Measurements from ENCODE around the gene ZNF232. TPM values are rescaled to one million over a fixed set of nuclear protein-coding genes. Genes with fewer than 3 reads are reported as not detected.

The ZNF232 gene
- total and polyA plus RNA-seq, 2 of the 13 experiments (the other 11 are each of a cell fraction or from before 2014, with no cell fraction given) = 7.8 to 28.7 TPM

DNA sequence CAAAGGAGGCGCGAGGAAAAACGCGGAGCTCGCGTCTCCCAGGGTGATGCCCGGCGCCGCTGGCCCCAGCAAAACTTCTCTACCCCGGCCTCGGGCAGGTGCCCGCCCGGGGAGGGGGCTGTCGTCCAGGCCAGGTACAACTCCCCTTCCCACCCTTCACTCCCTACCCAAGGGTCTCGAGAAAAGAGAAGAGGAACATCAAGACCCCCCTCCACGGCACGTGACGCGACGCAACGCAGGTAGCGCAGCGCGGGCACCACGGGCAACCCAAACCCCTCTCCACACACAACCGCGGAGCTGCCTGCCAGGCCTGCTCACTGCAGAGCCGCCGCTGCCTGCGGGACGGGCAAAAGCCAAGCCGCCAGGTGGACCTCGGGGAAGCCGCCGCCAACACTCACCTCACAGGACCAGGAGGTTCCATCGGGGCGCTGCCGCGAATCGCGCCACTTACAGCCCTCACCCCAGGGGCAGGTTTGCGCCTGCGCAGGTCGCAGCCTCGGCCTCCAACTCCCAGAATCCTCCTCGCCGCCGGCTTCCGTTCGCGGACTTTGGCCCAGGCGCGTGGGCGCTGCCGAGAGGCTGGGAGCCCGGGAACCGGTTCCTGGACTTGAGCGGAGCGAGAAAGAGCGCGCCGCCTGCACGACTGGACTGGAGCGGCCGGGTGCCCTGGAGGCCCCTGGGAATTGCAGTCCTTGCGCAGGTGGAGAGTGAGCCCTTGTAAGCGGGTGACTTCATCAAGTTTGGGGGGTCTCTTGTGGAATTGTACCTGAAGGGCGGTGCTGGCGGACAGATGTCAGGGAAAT, at the start of gene ZNF232 (continued):
- TF ChIP-seq, protein P1, sequence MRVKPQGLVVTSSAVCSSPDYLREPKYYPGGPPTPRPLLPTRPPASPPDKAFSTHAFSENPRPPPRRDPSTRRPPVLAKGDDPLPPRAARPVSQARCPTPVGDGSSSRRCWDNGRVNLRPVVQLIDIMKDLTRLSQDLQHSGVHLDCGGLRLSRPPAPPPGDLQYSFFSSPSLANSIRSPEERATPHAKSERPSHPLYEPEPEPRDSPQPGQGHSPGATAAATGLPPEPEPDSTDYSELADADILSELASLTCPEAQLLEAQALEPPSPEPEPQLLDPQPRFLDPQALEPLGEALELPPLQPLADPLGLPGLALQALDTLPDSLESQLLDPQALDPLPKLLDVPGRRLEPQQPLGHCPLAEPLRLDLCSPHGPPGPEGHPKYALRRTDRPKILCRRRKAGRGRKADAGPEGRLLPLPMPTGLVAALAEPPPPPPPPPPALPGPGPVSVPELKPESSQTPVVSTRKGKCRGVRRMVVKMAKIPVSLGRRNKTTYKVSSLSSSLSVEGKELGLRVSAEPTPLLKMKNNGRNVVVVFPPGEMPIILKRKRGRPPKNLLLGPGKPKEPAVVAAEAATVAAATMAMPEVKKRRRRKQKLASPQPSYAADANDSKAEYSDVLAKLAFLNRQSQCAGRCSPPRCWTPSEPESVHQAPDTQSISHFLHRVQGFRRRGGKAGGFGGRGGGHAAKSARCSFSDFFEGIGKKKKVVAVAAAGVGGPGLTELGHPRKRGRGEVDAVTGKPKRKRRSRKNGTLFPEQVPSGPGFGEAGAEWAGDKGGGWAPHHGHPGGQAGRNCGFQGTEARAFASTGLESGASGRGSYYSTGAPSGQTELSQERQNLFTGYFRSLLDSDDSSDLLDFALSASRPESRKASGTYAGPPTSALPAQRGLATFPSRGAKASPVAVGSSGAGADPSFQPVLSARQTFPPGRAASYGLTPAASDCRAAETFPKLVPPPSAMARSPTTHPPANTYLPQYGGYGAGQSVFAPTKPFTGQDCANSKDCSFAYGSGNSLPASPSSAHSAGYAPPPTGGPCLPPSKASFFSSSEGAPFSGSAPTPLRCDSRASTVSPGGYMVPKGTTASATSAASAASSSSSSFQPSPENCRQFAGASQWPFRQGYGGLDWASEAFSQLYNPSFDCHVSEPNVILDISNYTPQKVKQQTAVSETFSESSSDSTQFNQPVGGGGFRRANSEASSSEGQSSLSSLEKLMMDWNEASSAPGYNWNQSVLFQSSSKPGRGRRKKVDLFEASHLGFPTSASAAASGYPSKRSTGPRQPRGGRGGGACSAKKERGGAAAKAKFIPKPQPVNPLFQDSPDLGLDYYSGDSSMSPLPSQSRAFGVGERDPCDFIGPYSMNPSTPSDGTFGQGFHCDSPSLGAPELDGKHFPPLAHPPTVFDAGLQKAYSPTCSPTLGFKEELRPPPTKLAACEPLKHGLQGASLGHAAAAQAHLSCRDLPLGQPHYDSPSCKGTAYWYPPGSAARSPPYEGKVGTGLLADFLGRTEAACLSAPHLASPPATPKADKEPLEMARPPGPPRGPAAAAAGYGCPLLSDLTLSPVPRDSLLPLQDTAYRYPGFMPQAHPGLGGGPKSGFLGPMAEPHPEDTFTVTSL (CRISPR knock-in tag; IDR thresholded peaks at IDR 0.05; ENCODE audit: borderline replicate concordance) = peak; percentile 58; the same call in 1 of the 2 replicates
- TF ChIP-seq ZNF672 (CRISPR knock-in tag; IDR thresholded peaks at IDR 0.05) (no peak), SKIL (CRISPR knock-in tag; IDR thresholded peaks at IDR 0.05; ENCODE audit: borderline replicate concordance) (no peak; the same call in 1 of the 2 replicates), REPIN1 (CRISPR knock-in tag; IDR thresholded peaks at IDR 0.05; ENCODE audit: borderline replicate concordance, low read depth) (peak; percentile 70), ZNF788 (CRISPR knock-in tag; IDR thresholded peaks at IDR 0.05; ENCODE audit: borderline replicate concordance) (peak; percentile 89; the same call in 1 of the 2 replicates), KLF11 (CRISPR knock-in tag; IDR thresholded peaks at IDR 0.05) (no peak; the same call in 1 of the 2 replicates), ZMAT3 (CRISPR knock-in tag; conservative IDR thresholded peaks at IDR 0.05) (peak; percentile 91), ZNF296 (CRISPR knock-in tag; conservative IDR thresholded peaks at IDR 0.05) (no peak), ZNF282 (IDR thresholded peaks at IDR 0.05; ENCODE audit: partially characterized antibody) (no peak), U2AF2 (IDR thresholded peaks at IDR 0.05; ENCODE audit: low read depth, low read length) (no peak), SMAD9 (CRISPR knock-in tag; IDR thresholded peaks at IDR 0.05) (0 out of 2 replicates have a peak, but pooled peaks have one; percentile 36), CEBPZ (IDR thresholded peaks at IDR 0.05; ENCODE audit: low read length) (no peak)
- TF ChIP-seq, protein P2, sequence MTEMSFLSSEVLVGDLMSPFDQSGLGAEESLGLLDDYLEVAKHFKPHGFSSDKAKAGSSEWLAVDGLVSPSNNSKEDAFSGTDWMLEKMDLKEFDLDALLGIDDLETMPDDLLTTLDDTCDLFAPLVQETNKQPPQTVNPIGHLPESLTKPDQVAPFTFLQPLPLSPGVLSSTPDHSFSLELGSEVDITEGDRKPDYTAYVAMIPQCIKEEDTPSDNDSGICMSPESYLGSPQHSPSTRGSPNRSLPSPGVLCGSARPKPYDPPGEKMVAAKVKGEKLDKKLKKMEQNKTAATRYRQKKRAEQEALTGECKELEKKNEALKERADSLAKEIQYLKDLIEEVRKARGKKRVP (CRISPR knock-in tag; IDR thresholded peaks at IDR 0.05) = no peak; a peak in 1 of 4 replicates
- TF ChIP-seq, protein P3, sequence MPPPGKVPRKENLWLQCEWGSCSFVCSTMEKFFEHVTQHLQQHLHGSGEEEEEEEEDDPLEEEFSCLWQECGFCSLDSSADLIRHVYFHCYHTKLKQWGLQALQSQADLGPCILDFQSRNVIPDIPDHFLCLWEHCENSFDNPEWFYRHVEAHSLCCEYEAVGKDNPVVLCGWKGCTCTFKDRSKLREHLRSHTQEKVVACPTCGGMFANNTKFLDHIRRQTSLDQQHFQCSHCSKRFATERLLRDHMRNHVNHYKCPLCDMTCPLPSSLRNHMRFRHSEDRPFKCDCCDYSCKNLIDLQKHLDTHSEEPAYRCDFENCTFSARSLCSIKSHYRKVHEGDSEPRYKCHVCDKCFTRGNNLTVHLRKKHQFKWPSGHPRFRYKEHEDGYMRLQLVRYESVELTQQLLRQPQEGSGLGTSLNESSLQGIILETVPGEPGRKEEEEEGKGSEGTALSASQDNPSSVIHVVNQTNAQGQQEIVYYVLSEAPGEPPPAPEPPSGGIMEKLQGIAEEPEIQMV (CRISPR knock-in tag; IDR thresholded peaks at IDR 0.05; ENCODE audit: low read depth) = 0 out of 2 replicates have a peak, but pooled peaks have one; percentile 49
